ENCODE measurements around the gene GBGT1. TPM values are rescaled to one million over a fixed set of nuclear protein-coding genes. Genes with fewer than 3 reads are reported as not detected.
A peak's percentile ranks its signal among the peaks of the same experiment; 100 is the strongest.

Gene GBGT1
- total and polyA plus RNA-seq, 2 of the 4 experiments (the other 2 are of a cell fraction) = 1.8 to 3.2 TPM

GRCh38 chr9:133124907-133125275 lies 38.8 kb downstream of the GBGT1 start:
- no peak overlapping the region for H4K91ac ChIP-seq (ENCODE audit: insufficient read depth, low read depth, low read length)
- H3K36me3 ChIP-seq (ENCODE audit: control insufficient read depth, insufficient read depth, low read length) = peaks cover 2% of the 10 kb centered on the region; the same call in 1 of the 2 replicates
- no peak overlapping the region for H2BK5ac ChIP-seq (ENCODE audit: low read depth, low read length, poor library complexity, severe bottlenecking)
- H3K23ac ChIP-seq (ENCODE audit: low read depth, low read length) = no peak overlapping the region
- H3K79me1 ChIP-seq (ENCODE audit: low read depth in 1 of 2, low read length in 2 of 2) = peaks cover 16 to 38% of the 10 kb centered on the region in 2 experiments; a peak in 3 of 4 replicates
- no peak overlapping the region for H3K9ac ChIP-seq (ENCODE audit: low read depth, low read length)
- H3K27ac ChIP-seq (ENCODE audit: insufficient read depth, low read length) = no peak overlapping the region
- POLR2A ChIA-PET (ENCODE audit: unreplicated experiment) = no interaction called here
- no peak overlapping the region for H2BK120ac ChIP-seq (ENCODE audit: low read depth, low read length)
- dilution Hi-C loops (cut with HindIII; ENCODE audit: low sequenced_read_pairs, unreplicated experiment) = no loop called here
- no peak overlapping the region for H2BK20ac ChIP-seq (ENCODE audit: low read depth, low read length)
- WGBS, 2 experiments (ENCODE audit: extremely low coverage in 2 of 2, insufficient read length in 1 of 2) = 100% methylated on average over 1 of the region's 2 CpGs; no CpG with 5 or more reads in 1 of the 2 experiments
- H3K18ac ChIP-seq (ENCODE audit: low read depth, low read length) = no peak overlapping the region
- H2AFZ ChIP-seq (replicated peaks; ENCODE audit: low read length, poor library complexity) = no peak overlapping the region
- 0 out of 2 replicates have a peak overlapping the region, but pooled peaks have one; percentile 8 for H3K14ac ChIP-seq (replicated peaks; ENCODE audit: low read depth, low read length)
- H4K20me1 ChIP-seq (ENCODE audit: insufficient read depth, low read length) = peaks cover 51% of the 10 kb centered on the region
- DNase-seq (no peak), ATAC-seq (ENCODE audit: low read depth) (no peak)
- no peak overlapping the region for H4K8ac ChIP-seq (ENCODE audit: low read depth in 2 of 2, low read length in 2 of 2)
- H3K4me2 ChIP-seq (ENCODE audit: low read depth, low read length) = no peak overlapping the region
- no peaks in the 10 kb centered on the region for H3K27me3 ChIP-seq (ENCODE audit: control insufficient read depth, insufficient read depth, low read length)
- no peak overlapping the region for H4K5ac ChIP-seq (ENCODE audit: low read depth, low read length)
- no peak overlapping the region for H2BK15ac ChIP-seq (ENCODE audit: low read depth, low read length)
- intact Hi-C loops (cut with micrococcal nuclease) = no loop called here
- no peak overlapping the region for H3K4me3 ChIP-seq (ENCODE audit: insufficient read depth, low read depth, low read length)
- no peak overlapping the region for H2AK9ac ChIP-seq (replicated peaks; ENCODE audit: low read depth, low read length, poor library complexity)
- no TSS peak for BruUV-seq (replicated peaks)
- in situ Hi-C loops (cut with MboI; ENCODE audit: low sequenced_read_pairs) = no loop called here
- no peak overlapping the region for H3K56ac ChIP-seq (ENCODE audit: extremely low read depth, insufficient read depth, low read length)
- TF ChIP-seq POLR2A (IDR thresholded peaks at IDR 0.05; ENCODE audit: low read depth, low read length) (no peak), MAFK (IDR thresholded peaks at IDR 0.05; ENCODE audit: low read depth, low read length) (no peak), BHLHE40 (IDR thresholded peaks at IDR 0.05; ENCODE audit: low read depth, low read length) (no peak), FOS (IDR thresholded peaks at IDR 0.05; ENCODE audit: low read depth, low read length) (no peak), MXI1 (IDR thresholded peaks at IDR 0.05; ENCODE audit: borderline replicate concordance, low read depth, low read length) (no peak), CEBPB (IDR thresholded peaks at IDR 0.05; ENCODE audit: low read depth, low read length) (no peak), RFX5 (IDR thresholded peaks at IDR 0.05; ENCODE audit: low read depth, low read length) (no peak), SMC3 (IDR thresholded peaks at IDR 0.05; ENCODE audit: low read depth, low read length) (no peak), MAZ (IDR thresholded peaks at IDR 0.05; ENCODE audit: borderline replicate concordance, low read depth, low read length) (no peak), NFE2L2 (IDR thresholded peaks at IDR 0.05; ENCODE audit: low read depth, low read length) (no peak), RAD21 (IDR thresholded peaks at IDR 0.05; ENCODE audit: low read length) (no peak), CHD1 (IDR thresholded peaks at IDR 0.05; ENCODE audit: low read depth, low read length) (no peak), RCOR1 (IDR thresholded peaks at IDR 0.05; ENCODE audit: insufficient replicate concordance, low read length) (no peak)
- TF ChIP-seq, protein P1, sequence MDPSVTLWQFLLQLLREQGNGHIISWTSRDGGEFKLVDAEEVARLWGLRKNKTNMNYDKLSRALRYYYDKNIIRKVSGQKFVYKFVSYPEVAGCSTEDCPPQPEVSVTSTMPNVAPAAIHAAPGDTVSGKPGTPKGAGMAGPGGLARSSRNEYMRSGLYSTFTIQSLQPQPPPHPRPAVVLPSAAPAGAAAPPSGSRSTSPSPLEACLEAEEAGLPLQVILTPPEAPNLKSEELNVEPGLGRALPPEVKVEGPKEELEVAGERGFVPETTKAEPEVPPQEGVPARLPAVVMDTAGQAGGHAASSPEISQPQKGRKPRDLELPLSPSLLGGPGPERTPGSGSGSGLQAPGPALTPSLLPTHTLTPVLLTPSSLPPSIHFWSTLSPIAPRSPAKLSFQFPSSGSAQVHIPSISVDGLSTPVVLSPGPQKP (IDR thresholded peaks at IDR 0.05; ENCODE audit: borderline replicate concordance, low read depth, low read length) = no peak
- TF ChIP-seq, protein P2, sequence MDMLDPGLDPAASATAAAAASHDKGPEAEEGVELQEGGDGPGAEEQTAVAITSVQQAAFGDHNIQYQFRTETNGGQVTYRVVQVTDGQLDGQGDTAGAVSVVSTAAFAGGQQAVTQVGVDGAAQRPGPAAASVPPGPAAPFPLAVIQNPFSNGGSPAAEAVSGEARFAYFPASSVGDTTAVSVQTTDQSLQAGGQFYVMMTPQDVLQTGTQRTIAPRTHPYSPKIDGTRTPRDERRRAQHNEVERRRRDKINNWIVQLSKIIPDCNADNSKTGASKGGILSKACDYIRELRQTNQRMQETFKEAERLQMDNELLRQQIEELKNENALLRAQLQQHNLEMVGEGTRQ (IDR thresholded peaks at IDR 0.05; ENCODE audit: low read depth, low read length) = no peak
- TF ChIP-seq, protein P3, sequence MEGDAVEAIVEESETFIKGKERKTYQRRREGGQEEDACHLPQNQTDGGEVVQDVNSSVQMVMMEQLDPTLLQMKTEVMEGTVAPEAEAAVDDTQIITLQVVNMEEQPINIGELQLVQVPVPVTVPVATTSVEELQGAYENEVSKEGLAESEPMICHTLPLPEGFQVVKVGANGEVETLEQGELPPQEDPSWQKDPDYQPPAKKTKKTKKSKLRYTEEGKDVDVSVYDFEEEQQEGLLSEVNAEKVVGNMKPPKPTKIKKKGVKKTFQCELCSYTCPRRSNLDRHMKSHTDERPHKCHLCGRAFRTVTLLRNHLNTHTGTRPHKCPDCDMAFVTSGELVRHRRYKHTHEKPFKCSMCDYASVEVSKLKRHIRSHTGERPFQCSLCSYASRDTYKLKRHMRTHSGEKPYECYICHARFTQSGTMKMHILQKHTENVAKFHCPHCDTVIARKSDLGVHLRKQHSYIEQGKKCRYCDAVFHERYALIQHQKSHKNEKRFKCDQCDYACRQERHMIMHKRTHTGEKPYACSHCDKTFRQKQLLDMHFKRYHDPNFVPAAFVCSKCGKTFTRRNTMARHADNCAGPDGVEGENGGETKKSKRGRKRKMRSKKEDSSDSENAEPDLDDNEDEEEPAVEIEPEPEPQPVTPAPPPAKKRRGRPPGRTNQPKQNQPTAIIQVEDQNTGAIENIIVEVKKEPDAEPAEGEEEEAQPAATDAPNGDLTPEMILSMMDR (conservative IDR thresholded peaks at IDR 0.05; ENCODE audit: low read depth, low read length) = no peak
- CTCF ChIA-PET = no interaction called here
- H3K9me3 ChIP-seq (ENCODE audit: control insufficient read depth, insufficient read depth, low read length) = no peaks in the 10 kb centered on the region
- H3K4me1 ChIP-seq (ENCODE audit: control insufficient read depth, insufficient read depth, low read length) = peaks cover 18% of the 10 kb centered on the region
- H2AK5ac ChIP-seq (ENCODE audit: low read depth, low read length) = no peak overlapping the region
- H3K4ac ChIP-seq (ENCODE audit: low read depth, low read length) = no peak overlapping the region
- H3K9me1 ChIP-seq (ENCODE audit: insufficient read depth, low read length) = peaks cover 14% of the 10 kb centered on the region
